ENCODE data around the gene CLTB. TPM values are rescaled to one million over a fixed set of nuclear protein-coding genes. Genes with fewer than 3 reads are reported as not detected.
A peak's percentile ranks its signal among the peaks of the same experiment; 100 is the strongest.

CLTB gene
- total and polyA plus RNA-seq, 2 donors (not counting 1 experiment from before 2014, with no cell fraction given) = 29.9 to 41.7 TPM

DNA sequence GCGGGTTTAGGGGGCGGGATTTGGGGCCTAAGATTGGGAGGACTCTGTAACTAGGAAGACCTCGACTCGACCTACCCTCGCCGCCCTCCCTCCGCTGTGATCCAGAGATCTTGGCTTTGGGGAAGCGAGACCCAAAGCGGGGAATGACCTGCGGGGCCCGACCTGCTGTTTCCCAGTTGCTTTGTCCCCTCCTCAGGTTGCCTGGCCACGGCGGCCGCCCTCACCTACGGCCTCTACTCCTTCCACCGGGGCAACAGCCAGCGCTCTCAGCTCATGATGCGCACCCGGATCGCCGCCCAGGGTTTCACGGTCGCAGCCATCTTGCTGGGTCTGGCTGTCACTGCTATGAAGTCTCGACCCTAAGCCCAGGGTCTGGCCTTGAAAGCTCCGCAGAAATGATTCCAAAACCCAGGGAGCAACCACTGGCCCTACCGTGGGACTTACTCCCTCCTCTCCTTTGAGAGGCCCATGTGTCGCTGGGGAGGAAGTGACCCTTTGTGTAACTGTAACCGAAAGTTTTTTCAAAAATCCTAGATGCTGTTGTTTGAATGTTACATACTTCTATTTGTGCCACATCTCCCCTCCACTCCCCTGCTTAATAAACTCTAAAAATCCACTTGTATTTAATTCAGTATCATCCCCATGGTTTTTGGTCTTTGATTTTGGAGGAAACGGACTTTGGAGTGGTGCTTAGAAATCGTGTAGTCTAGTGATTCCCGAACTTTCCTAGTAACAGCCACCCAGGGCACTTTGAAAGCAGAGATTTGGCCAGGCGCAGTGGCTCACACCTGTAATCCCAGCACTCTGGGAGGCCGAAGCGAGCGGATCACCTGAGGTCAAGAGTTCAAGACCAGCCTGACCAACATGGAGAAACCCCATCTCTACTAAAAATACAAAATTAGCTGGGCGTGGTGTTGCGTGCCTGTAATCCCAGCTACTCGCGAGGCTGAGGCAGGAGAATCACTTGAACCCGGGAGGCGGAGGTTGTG is 26.9 kb downstream of the CLTB start:
- peak overlapping the region; percentile 69 to 98 (median 93) for H3K4me3 ChIP-seq (ENCODE audit: control extremely low read depth in 1 of 5, extremely low read depth in 1 of 5, insufficient read depth in 1 of 5, low read depth in 2 of 5, low read length in 4 of 5)
- peak overlapping the region; percentile 100 for H3K27ac Mint-ChIP-seq

More for the DNA sequence above, 26.9 kb downstream of the CLTB start:
- peak overlapping the region; percentile 90 to 93 for H3K27ac ChIP-seq (ENCODE audit: low read length in 2 of 2)
- H3K4me2 ChIP-seq (replicated peaks; ENCODE audit: low read depth, low read length, poor library complexity, severe bottlenecking) = peak overlapping the region; percentile 89
- POLR2A ChIA-PET = interaction anchor here (0.6 to 2.2 kb wide), 7 partner anchors 24 to 148 kb away, joined by 3 to 16 read pairs (median 6); partner anchors contain the start of genes CLTB, FAF2, KIAA1191 and RNF44
- CTCF ChIA-PET = interaction anchor here (1.1 to 1.5 kb wide), 4 partner anchors 24 to 154 kb away, joined by 3 to 4 read pairs (median 4); partner anchors contain the start of gene ARL10
- H2AFZ ChIP-seq (ENCODE audit: insufficient read depth, low read depth, low read length, poor library complexity, severe bottlenecking) = peak overlapping the region; percentile 96
- no peak for DNase-seq
- intact Hi-C loops (cut with micrococcal nuclease) = loop anchor here (1.0 to 10.0 kb wide), 7 partner anchors 17 to 618 kb away; partner anchors contain the start of genes ARL10, KIAA1191, RNF44 and SIMC1
- peaks cover 19 to 29% of the 10 kb centered on the region in 2 donors for H3K4me1 ChIP-seq (ENCODE audit: control insufficient read depth in 2 of 2, insufficient read depth in 2 of 2, low read length in 2 of 2)
- H4K20me1 ChIP-seq (ENCODE audit: control insufficient read depth, insufficient read depth, low read length, poor library complexity, severe bottlenecking) = peaks cover 9% of the 10 kb centered on the region
- ATAC-seq (ENCODE audit: low read depth) = peak; percentile 23
- peaks cover 0 to 31% of the 10 kb centered on the region in 2 experiments for H3K36me3 ChIP-seq (replicated peaks in 1 of 2; ENCODE audit: control extremely low read depth in 1 of 2, control insufficient read depth in 1 of 2, extremely low read depth in 1 of 2, insufficient read depth in 2 of 2, low read length in 1 of 2)
- no peaks in the 10 kb centered on the region for H3K9me3 ChIP-seq (ENCODE audit: control extremely low read depth in 1 of 3, control insufficient read depth in 2 of 3, insufficient read depth in 1 of 3, low read length in 2 of 3)
- Mint-ChIP-seq H3K9me3 (ENCODE audit: insufficient read depth) (no peaks in the 10 kb centered on the region), H3K27me3 (no peaks in the 10 kb centered on the region), H3K4me1 (peaks cover 26% of the 10 kb centered on the region), H3K4me3 (peak overlapping the region; percentile 100)
- 17% methylated on average over 27 of the region's 41 CpGs for WGBS (ENCODE audit: insufficient coverage)
- H3K9ac ChIP-seq (ENCODE audit: low read length) = peak overlapping the region; percentile 96
- no peaks in the 10 kb centered on the region for H3K27me3 ChIP-seq (replicated peaks in 1 of 4; ENCODE audit: control extremely low read depth in 1 of 4, control insufficient read depth in 3 of 4, insufficient read depth in 4 of 4, low read length in 3 of 4)
- H3K79me2 ChIP-seq (ENCODE audit: control insufficient read depth, insufficient read depth, low read length) = peaks cover 45% of the 10 kb centered on the region
- TF ChIP-seq EZH2 (IDR thresholded peaks at IDR 0.05; ENCODE audit: borderline replicate concordance, insufficient read depth, low read depth, low read length, poor library complexity, severe bottlenecking) = no peak
- TF ChIP-seq, protein P1, sequence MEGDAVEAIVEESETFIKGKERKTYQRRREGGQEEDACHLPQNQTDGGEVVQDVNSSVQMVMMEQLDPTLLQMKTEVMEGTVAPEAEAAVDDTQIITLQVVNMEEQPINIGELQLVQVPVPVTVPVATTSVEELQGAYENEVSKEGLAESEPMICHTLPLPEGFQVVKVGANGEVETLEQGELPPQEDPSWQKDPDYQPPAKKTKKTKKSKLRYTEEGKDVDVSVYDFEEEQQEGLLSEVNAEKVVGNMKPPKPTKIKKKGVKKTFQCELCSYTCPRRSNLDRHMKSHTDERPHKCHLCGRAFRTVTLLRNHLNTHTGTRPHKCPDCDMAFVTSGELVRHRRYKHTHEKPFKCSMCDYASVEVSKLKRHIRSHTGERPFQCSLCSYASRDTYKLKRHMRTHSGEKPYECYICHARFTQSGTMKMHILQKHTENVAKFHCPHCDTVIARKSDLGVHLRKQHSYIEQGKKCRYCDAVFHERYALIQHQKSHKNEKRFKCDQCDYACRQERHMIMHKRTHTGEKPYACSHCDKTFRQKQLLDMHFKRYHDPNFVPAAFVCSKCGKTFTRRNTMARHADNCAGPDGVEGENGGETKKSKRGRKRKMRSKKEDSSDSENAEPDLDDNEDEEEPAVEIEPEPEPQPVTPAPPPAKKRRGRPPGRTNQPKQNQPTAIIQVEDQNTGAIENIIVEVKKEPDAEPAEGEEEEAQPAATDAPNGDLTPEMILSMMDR (IDR thresholded peaks at IDR 0.05) = no peak

Measured in B cell (primary cell).